H9 (cell line): ENCODE measurements around the gene LRRC71. TPM values are rescaled to one million over a fixed set of nuclear protein-coding genes. Genes with fewer than 3 reads are reported as not detected.

Experiments used
- DNase-seq: peaks from one replicate; pipeline ENCODE4 v3.0.0-alpha.2; 2017
- H2AFZ ChIP-seq: one replicate; pipeline ENCODE4 v1.6.1; 2013; ENCODE audit warnings: mild to moderate bottlenecking, low read length, control low read depth, moderate library complexity
- H2AK5ac ChIP-seq: 2 replicates; pipeline ENCODE4 v1.6.1; 2013; ENCODE audit warnings: low read length, control low read depth, mixed read lengths; ENCODE audit not compliant: insufficient read length
- H2BK120ac ChIP-seq: one replicate; pipeline ENCODE4 v1.6.1; 2013; ENCODE audit warnings: low read depth, mild to moderate bottlenecking, low read length, control low read depth, inconsistent platforms; ENCODE audit not compliant: poor library complexity, severe bottlenecking
- H2BK12ac ChIP-seq: 2 replicates; pipeline ENCODE4 v1.6.1; 2013; ENCODE audit warnings: low read length, control low read depth, mixed read lengths, low read depth; ENCODE audit not compliant: insufficient read length
- H2BK15ac ChIP-seq: 2 replicates; pipeline ENCODE4 v1.6.1; 2013; ENCODE audit warnings: low read depth, low read length, control low read depth
- H2BK20ac ChIP-seq: one replicate; pipeline ENCODE4 v1.6.1; 2013; ENCODE audit warnings: low read depth, mild to moderate bottlenecking, low read length, control low read depth, inconsistent platforms; ENCODE audit not compliant: poor library complexity, severe bottlenecking
- H2BK5ac ChIP-seq: 2 replicates; pipeline ENCODE4 v1.6.1; 2013; ENCODE audit warnings: low read length, control low read depth, mixed read lengths; ENCODE audit not compliant: insufficient read length
- H3K14ac ChIP-seq: 2 replicates; pipeline ENCODE4 v1.6.1; 2013; ENCODE audit warnings: low read length, control low read depth; ENCODE audit not compliant: insufficient read depth
- H3K18ac ChIP-seq: 2 replicates; pipeline ENCODE4 v1.6.1; 2013; ENCODE audit warnings: low read depth, mild to moderate bottlenecking, mixed read lengths, low read length, control low read depth; ENCODE audit not compliant: insufficient read length
- H3K23ac ChIP-seq: 2 replicates; pipeline ENCODE4 v1.6.1; 2013; ENCODE audit warnings: low read length, control low read depth, mixed read lengths, low read depth; ENCODE audit not compliant: insufficient read length
- H3K23me2 ChIP-seq: 2 replicates; pipeline ENCODE4 v1.6.1; 2013; ENCODE audit warnings: low read depth, mild to moderate bottlenecking, mixed read lengths, low read length, control low read depth; ENCODE audit not compliant: insufficient read length, poor library complexity, severe bottlenecking
- H3K27ac ChIP-seq: 2 replicates; pipeline ENCODE4 v1.5.1; 2013; ENCODE audit warnings: low read length, control low read depth, mixed read lengths, low read depth; ENCODE audit not compliant: insufficient read length
- H3K27me3 ChIP-seq: 2 replicates; pipeline ENCODE4 v1.6.1; 2013; ENCODE audit warnings: low read length, control low read depth, inconsistent platforms; ENCODE audit not compliant: insufficient read depth
- H3K4ac ChIP-seq: 2 replicates; pipeline ENCODE4 v1.6.1; 2013; ENCODE audit warnings: low read depth, mild to moderate bottlenecking, control low read depth, inconsistent platforms, low read length, moderate library complexity
- H3K4me1 ChIP-seq: 2 replicates; pipeline ENCODE4 v1.6.1; 2013; ENCODE audit warnings: low read length, control low read depth, inconsistent platforms; ENCODE audit not compliant: insufficient read depth
- H3K4me2 ChIP-seq: 2 replicates; pipeline ENCODE4 v1.6.1; 2013; ENCODE audit warnings: low read length, control low read depth, mixed read lengths; ENCODE audit not compliant: insufficient read length, insufficient read depth
- H3K56ac ChIP-seq: 2 replicates; pipeline ENCODE4 v1.6.1; 2013; ENCODE audit warnings: low read depth, mild to moderate bottlenecking, mixed read lengths, low read length, control low read depth; ENCODE audit not compliant: insufficient read length
- H3K79me1 ChIP-seq: 2 replicates; pipeline ENCODE4 v1.6.1; 2013; ENCODE audit warnings: low read depth, mild to moderate bottlenecking, moderate library complexity, low read length, control low read depth, inconsistent platforms; ENCODE audit not compliant: insufficient read depth, poor library complexity, severe bottlenecking
- H3K79me2 ChIP-seq: 2 replicates; pipeline ENCODE4 v1.6.1; 2013; ENCODE audit warnings: low read length, control low read depth, inconsistent platforms; ENCODE audit not compliant: insufficient read depth
- H3K9ac ChIP-seq: 2 replicates; pipeline ENCODE4 v1.6.1; 2013; ENCODE audit warnings: low read length, control low read depth, mixed read lengths; ENCODE audit not compliant: insufficient read length; ENCODE audit errors: extremely low read depth
- H3K9me3 ChIP-seq: one replicate; pipeline ENCODE4 v1.6.1; 2013; ENCODE audit warnings: low read depth, low read length, inconsistent platforms; ENCODE audit not compliant: control insufficient read depth
- H3T11ph ChIP-seq: one replicate; pipeline ENCODE4 v1.6.1; 2013; ENCODE audit warnings: mild to moderate bottlenecking, low read length, control low read depth, inconsistent platforms
- H4K20me1 ChIP-seq: one replicate; pipeline ENCODE4 v1.6.1; 2013; ENCODE audit not compliant: control insufficient read depth, insufficient read length, insufficient read depth
- H4K5ac ChIP-seq: 2 replicates; pipeline ENCODE4 v1.6.1; 2013; ENCODE audit warnings: low read depth, mild to moderate bottlenecking, mixed read lengths, low read length, control low read depth; ENCODE audit not compliant: insufficient read length
- H4K8ac ChIP-seq: replicated peaks from 2 replicates; pipeline ENCODE4 v1.6.1; 2013; ENCODE audit warnings: low read length, control low read depth, mixed read lengths, low read depth; ENCODE audit not compliant: insufficient read length
- H4K91ac ChIP-seq: 2 replicates; pipeline ENCODE4 v1.6.1; 2013; ENCODE audit warnings: low read depth, mild to moderate bottlenecking, moderate library complexity, mixed read lengths, low read length, control low read depth; ENCODE audit not compliant: insufficient read length
- H3K27ac Mint-ChIP-seq, 3 experiments: 2 replicates in 2 of 3; 3 replicates in 1 of 3; pipeline ENCODE4 v1.8.0; 2020 to 2021; ENCODE audit warnings: mixed read lengths in 3 of 3, mild to moderate bottlenecking in 1 of 3, moderate library complexity in 1 of 3
- H3K27me3 Mint-ChIP-seq: 2 replicates; pipeline ENCODE4 v1.8.0; 2021; ENCODE audit warnings: low read depth, mild to moderate bottlenecking, moderate library complexity, mixed read lengths
- H3K36me3 Mint-ChIP-seq, 3 experiments: 2 replicates in 2 of 3; 3 replicates in 1 of 3; pipeline ENCODE4 v1.8.0; 2020 to 2021; ENCODE audit warnings: low read depth in 3 of 3, mixed read lengths in 3 of 3; ENCODE audit not compliant: insufficient read depth in 1 of 3
- H3K4me1 Mint-ChIP-seq, 2 experiments: 2 replicates each; pipeline ENCODE4 v1.8.0; 2020; ENCODE audit warnings: mixed read lengths in 2 of 2
- H3K4me3 Mint-ChIP-seq, 2 experiments: 2 replicates in 1 of 2; 3 replicates in 1 of 2; pipeline ENCODE4 v1.8.0; 2020 to 2021; ENCODE audit warnings: mild to moderate bottlenecking in 2 of 2, mixed read lengths in 2 of 2, moderate library complexity in 1 of 2
- H3K9me3 Mint-ChIP-seq, 2 experiments: 2 replicates in 1 of 2; 3 replicates in 1 of 2; pipeline ENCODE4 v1.8.0; 2020; ENCODE audit warnings: mild to moderate bottlenecking in 2 of 2, mixed read lengths in 2 of 2, moderate library complexity in 1 of 2
- CTCF ChIP-seq: fragments of 200-600 bp; sonication (generic); conservative IDR thresholded peaks from 3 replicates; pipeline ENCODE4 v1.8.0; 2021; ENCODE audit warnings: antibody characterized with exemption, mild to moderate bottlenecking
- WGBS: extraction: QIAGEN DNeasy Blood & Tissue Kit; methylation state at CpG from one replicate; pipeline ENCODE4 v1.1.7; 2013; ENCODE audit warnings: missing lambda C conversion rate, low lambda C conversion rate, mixed read lengths; ENCODE audit not compliant: insufficient read length; ENCODE audit errors: extremely low coverage; 5-methylcytosine and 5-hydroxymethylcytosine counted together
- total RNA-seq: library from RNA; stranded (reverse); gene quantifications from 2 replicates; pipeline ENCODE4 v1.2.1, GENCODE V29; 2021

LRRC71 gene
- total RNA-seq, 1 experiment from 2014 or later = not detected

- Histone ChIP-seq H3K4ac (no peak overlapping the region), H3K14ac (no peak overlapping the region), H4K5ac (no peak overlapping the region), H2BK15ac (no peak overlapping the region), H2BK5ac (no peak overlapping the region), H3K79me1 (no peaks in the 10 kb centered on the region), H3K18ac (no peak overlapping the region), H3K4me1 (no peaks in the 10 kb centered on the region), H2BK12ac (no peak overlapping the region), H2AFZ (no peak overlapping the region), H3K23me2 (no peaks in the 10 kb centered on the region), H4K8ac (no peak overlapping the region), H2AK5ac (no peak overlapping the region), H3K79me2 (no peaks in the 10 kb centered on the region), H3K56ac (no peak overlapping the region), H3T11ph (no peak overlapping the region), H3K9ac (no peak overlapping the region), H3K27me3 (no peaks in the 10 kb centered on the region; the same call in 1 of the 2 replicates), H2BK20ac (no peak overlapping the region), H3K9me3 (no peaks in the 10 kb centered on the region), H4K20me1 (no peaks in the 10 kb centered on the region), H2BK120ac (no peak overlapping the region), H4K91ac (no peak overlapping the region), H3K4me2 (no peak overlapping the region), H3K27ac (no peak overlapping the region), H3K23ac (no peak overlapping the region)
- no peak overlapping the region for H3K4me3 Mint-ChIP-seq
- H3K4me1 Mint-ChIP-seq = peaks cover 2 to 15% of the 10 kb centered on the region in 2 experiments
- no peaks in the 10 kb centered on the region for H3K9me3 Mint-ChIP-seq
- no peak overlapping the region; a peak in 1 of 7 replicates for H3K27ac Mint-ChIP-seq
- no peak for TF ChIP-seq CTCF
- DNase-seq = no peak
- no CpG with 5 or more reads among the region's 19 CpGs for WGBS
- H3K27me3 Mint-ChIP-seq = peaks cover 26% of the 10 kb centered on the region
- no peaks in the 10 kb centered on the region for H3K36me3 Mint-ChIP-seq
Observed at GRCh38 chr1:156904187-156904959, 16.1 kb upstream of the LRRC71 start.
